HepG2 (cell line): ENCODE measurements around the gene DHX32. TPM values are rescaled to one million over a fixed set of nuclear protein-coding genes. Genes with fewer than 3 reads are reported as not detected.

ENCODE experiments used
- ATAC-seq: fragments of 200-7000 bp; cut with Tn5 transposase; 3 replicates; pipeline ENCODE4 v1.9.1; 2020; ENCODE audit warnings: mild to moderate bottlenecking, moderate library complexity
- BruUV-seq: library from RNA; stranded (reverse); fragments of 400-500 nt; replicated peaks from 2 replicates; lab custom pipeline; 2021; lab: Mats Ljungman, UMichigan
- CTCF ChIA-PET: fragments of 300-600 bp; formaldehyde crosslinking; extraction: SDS; loops from one replicate; lab custom pipeline; 2021; ENCODE audit warnings: low total read pairs, inconsistent platforms, low intra/inter-chr PET ratio; lab: Yijun Ruan, JAX
- POLR2A ChIA-PET: fragments of 350-600 bp; sonication (Branson Sonifier 250); formaldehyde crosslinking; loops from one replicate; lab custom pipeline; 2020; ENCODE audit warnings: antibody characterized with exemption, inconsistent platforms; lab: Yijun Ruan, JAX
- DNase-seq: peaks from one replicate; pipeline ENCODE4 v3.0.0-alpha.2; 2015; ENCODE audit warnings: low spot score
- FAIRE-seq: peaks from 3 replicates; lab custom pipeline; 2011; peaks lifted over from hg19 to GRCh38; lab: Jason Lieb, UNC
- H2AFZ ChIP-seq: one replicate; pipeline ENCODE4 v1.6.1; 2011; ENCODE audit warnings: low read length, inconsistent platforms
- H3K27ac ChIP-seq: fragments of 300-600 bp; 3 replicates; pipeline ENCODE4 v1.8.0; 2011; ENCODE audit warnings: mixed run types, mild to moderate bottlenecking, mixed read lengths, low read length, inconsistent platforms; ENCODE audit not compliant: insufficient read depth; ENCODE audit errors: extremely low read length
- H3K27me3 ChIP-seq, 2 experiments: fragments of 200-600 bp in 1 of 2; 2 replicates in 1 of 2; 3 replicates in 1 of 2; pipeline versions ENCODE4 v1.6.0 to v1.8.0; 2011; ENCODE audit warnings: low read length in 2 of 2, mild to moderate bottlenecking in 2 of 2, moderate library complexity in 2 of 2, inconsistent platforms in 1 of 2; ENCODE audit not compliant: insufficient read depth in 2 of 2, control insufficient read depth in 1 of 2
- H3K36me3 ChIP-seq, 2 experiments: fragments of 200-600 bp in 1 of 2; replicated peaks in 1 of 2; 2 replicates in 1 of 2; 3 replicates in 1 of 2; pipeline versions ENCODE4 v1.5.1 to v1.8.0; 2011; ENCODE audit warnings: low read length in 2 of 2, inconsistent platforms in 1 of 2; ENCODE audit not compliant: insufficient read depth in 2 of 2, control insufficient read depth in 1 of 2
- H3K4me1 ChIP-seq: 2 replicates; pipeline ENCODE4 v1.5.1; 2012; ENCODE audit warnings: low read length, inconsistent platforms; ENCODE audit not compliant: insufficient read depth
- H3K4me2 ChIP-seq: 2 replicates; pipeline ENCODE4 v1.6.0; 2011; ENCODE audit warnings: low read depth, low read length, inconsistent platforms
- H3K4me3 ChIP-seq, 3 experiments: fragments of 200-600 bp in 1 of 3; sonication (generic), shearing (Covaris generic) in 1 of 3; replicated peaks in 1 of 3; 2 replicates each; pipeline ENCODE4 v1.5.1; 2011 to 2016; ENCODE audit warnings: low read length in 3 of 3, inconsistent platforms in 2 of 3, low read depth in 2 of 3, mild to moderate bottlenecking in 2 of 3, control low read depth in 1 of 3, mixed read lengths in 1 of 3; ENCODE audit not compliant: insufficient read depth in 1 of 3
- H3K79me2 ChIP-seq: one replicate; pipeline ENCODE4 v1.6.1; 2011; ENCODE audit warnings: low read length, inconsistent platforms; ENCODE audit not compliant: insufficient read depth
- H3K9ac ChIP-seq: 2 replicates; pipeline ENCODE4 v1.6.0; 2011; ENCODE audit warnings: mild to moderate bottlenecking, low read depth, low read length, inconsistent platforms; ENCODE audit not compliant: insufficient read depth
- H3K9me3 ChIP-seq: 2 replicates; pipeline ENCODE4 v1.5.1; 2012; ENCODE audit warnings: mild to moderate bottlenecking, low read length
- H4K20me1 ChIP-seq: 2 replicates; pipeline ENCODE4 v1.6.0; 2011; ENCODE audit warnings: inconsistent platforms, mild to moderate bottlenecking, low read length, moderate library complexity; ENCODE audit not compliant: insufficient read depth
- FOXA3 ChIP-seq: IDR thresholded peaks from 2 replicates; pipeline ENCODE4 v1.6.1; 2016; ENCODE audit warnings: missing genetic modification reagents, missing compliant biosample characterization
- GLI4 ChIP-seq: sonication (generic); formaldehyde crosslinking; IDR thresholded peaks from 2 replicates; pipeline ENCODE4 v1.5.1; 2020; ENCODE audit warnings: missing genetic modification reagents, mild to moderate bottlenecking, moderate library complexity, borderline replicate concordance
- IRX3 ChIP-seq: sonication (generic); formaldehyde crosslinking; IDR thresholded peaks from 2 replicates; pipeline ENCODE4 v1.8.1; 2023; ENCODE audit warnings: mild to moderate bottlenecking, low read depth, missing genetic modification reagents, borderline replicate concordance
- KDM3A ChIP-seq: IDR thresholded peaks from 2 replicates; pipeline ENCODE4 v1.6.1; 2018; ENCODE audit warnings: low read depth, missing compliant biosample characterization
- MED1 ChIP-seq: sonication (generic); formaldehyde crosslinking; IDR thresholded peaks from 2 replicates; pipeline ENCODE4 v1.4.0; 2020; ENCODE audit warnings: missing genetic modification reagents
- TRIM24 ChIP-seq: sonication (generic); formaldehyde crosslinking; IDR thresholded peaks from 2 replicates; pipeline ENCODE4 v1.8.0; 2022; ENCODE audit warnings: mild to moderate bottlenecking, missing genetic modification reagents
- ZBTB21 ChIP-seq: sonication (generic); formaldehyde crosslinking; IDR thresholded peaks from 2 replicates; pipeline ENCODE4 v1.4.0; 2020; ENCODE audit warnings: missing genetic modification reagents
- ZNF572 ChIP-seq: sonication (generic); formaldehyde crosslinking; IDR thresholded peaks from 2 replicates; pipeline ENCODE4 v1.5.1; 2020; ENCODE audit warnings: mild to moderate bottlenecking, missing genetic modification reagents
- ZNF674 ChIP-seq: sonication (generic); formaldehyde crosslinking; IDR thresholded peaks from 2 replicates; pipeline ENCODE4 v1.5.0; 2020; ENCODE audit warnings: low read depth, mild to moderate bottlenecking, missing genetic modification reagents
- WGBS: methylation state at CpG from one replicate; pipeline ENCODE4 v1.1.6; 2017; ENCODE audit warnings: low lambda C conversion rate; 5-methylcytosine and 5-hydroxymethylcytosine counted together
- in situ Hi-C: cut with HindIII; loops from 2 replicates; pipeline ENCODE4 v1.10.0; 2017; ENCODE audit warnings: low pct_unique_long_range_greater_than_20kb; ENCODE audit not compliant: extremely low pct_ligation_motif_present
- intact Hi-C: fragments of 100-400 bp; cut with micrococcal nuclease; formaldehyde crosslinking; loops from one replicate; pipeline ENCODE4 v1.10.0; 2022; ENCODE audit not compliant: unreplicated experiment
- polyA plus RNA-seq, 8 experiments: library from polyadenylated mRNA; depleted of rRNA in 3 of 8; stranded (reverse) in 7 of 8; unstranded in 1 of 8; fragments of >200 nt; fragmentation: Illumina TruSeq in 4 of 8; extraction: Trizol in 4 of 8; gene quantifications; 2 replicates each; pipeline versions ENCODE4 v1.2.1 to v1.2.3, GENCODE V29; 2011 to 2016; ENCODE audit warnings: low read depth in 4 of 8, missing spikeins in 1 of 8, mixed read lengths in 1 of 8; ENCODE audit not compliant: insufficient read depth in 1 of 8
- total RNA-seq, 5 experiments: library from RNA; depleted of rRNA; stranded (reverse); fragments of >200 nt; fragmentation: Illumina TruSeq; extraction: Trizol; gene quantifications; 2 replicates each; pipeline ENCODE4 v1.2.3, GENCODE V29; 2016; ENCODE audit warnings: low read depth in 1 of 5
- TF ChIP-seq, protein P1 (sequence below): IDR thresholded peaks from 2 replicates; pipeline ENCODE4 v1.6.1; 2012; ENCODE audit warnings: low read length, improper control_type of control experiment
- TF ChIP-seq, protein P2 (sequence below): sonication (generic); formaldehyde crosslinking; IDR thresholded peaks from 2 replicates; pipeline ENCODE4 v1.4.0; 2020; ENCODE audit warnings: missing genetic modification reagents; ENCODE audit errors: not compliant biosample characterization

The DHX32 gene
- total and polyA plus RNA-seq, 2 of the 13 experiments (the other 11 are each of a cell fraction or from before 2014, with no cell fraction given) = 15.5 to 16.5 TPM

DNA sequence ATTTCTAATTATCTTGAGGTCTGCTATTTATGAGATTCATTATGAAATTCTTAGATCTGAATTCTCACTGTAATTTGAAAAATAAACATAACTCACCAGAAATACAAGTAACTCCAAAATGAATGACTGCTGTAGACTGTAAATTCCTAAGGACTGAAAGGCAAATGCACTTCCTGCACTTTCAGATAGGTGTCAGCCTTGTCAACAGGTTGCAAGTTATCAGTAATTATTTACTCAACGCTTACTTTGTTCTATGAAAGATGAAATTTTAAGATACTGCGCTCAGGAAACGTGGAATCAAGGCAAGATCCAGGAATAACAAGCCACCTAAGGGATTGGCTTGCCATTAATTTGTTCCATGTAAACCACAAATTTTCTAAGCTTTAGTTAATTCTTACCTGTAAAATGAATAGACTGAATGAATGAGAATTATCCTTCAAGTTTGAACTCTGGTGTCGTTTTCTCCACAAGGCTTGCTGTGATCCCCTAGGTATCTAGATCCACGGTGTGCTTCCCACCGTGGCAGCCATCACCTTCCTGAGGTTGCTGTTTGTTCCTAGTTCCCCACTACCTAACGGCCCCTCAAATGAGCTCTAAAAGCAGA is 12.6 kb downstream of the DHX32 start (continued):
- TF ChIP-seq TRIM24 (CRISPR knock-in tag) = no peak
- 0 out of 2 replicates have a peak, but pooled peaks have one; percentile 25 for TF ChIP-seq FOXA3 (CRISPR knock-in tag)
- TF ChIP-seq MED1 (CRISPR knock-in tag) = no peak
- no peak for TF ChIP-seq ZNF572
- no peak for TF ChIP-seq IRX3 (CRISPR knock-in tag)
- TF ChIP-seq KDM3A = no peak

DNA sequence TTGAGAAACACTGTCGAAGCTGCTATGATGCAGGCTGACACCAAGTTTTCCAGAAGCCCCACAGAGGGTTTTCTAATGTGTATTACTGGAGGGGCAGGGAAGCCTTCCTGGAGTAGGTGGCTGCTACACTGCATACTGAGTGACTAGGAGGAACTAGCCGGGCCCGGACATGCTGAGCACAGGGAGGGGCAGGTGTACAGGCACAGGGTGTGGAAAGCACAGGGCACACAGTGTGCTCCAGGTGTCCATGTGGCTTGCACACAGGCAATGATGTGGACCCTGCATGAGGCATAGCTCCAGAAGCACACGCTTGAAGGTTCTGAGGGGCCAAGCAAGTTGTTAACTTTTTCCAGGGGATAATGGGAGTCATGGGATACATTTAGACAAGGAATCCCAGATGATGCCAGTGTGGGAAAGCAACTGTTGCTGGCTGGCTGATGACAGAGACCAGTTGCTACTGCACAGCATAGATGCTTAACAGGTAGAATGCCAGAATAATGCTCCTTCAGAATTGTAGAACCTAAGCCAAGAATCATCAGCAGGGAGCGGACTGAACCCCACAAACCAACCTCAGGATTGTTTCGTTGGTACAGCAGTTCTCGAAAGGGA is 14.6 kb downstream of the DHX32 start:
- ChIA-PET POLR2A (no interaction called here), CTCF (no interaction called here)
- FAIRE-seq (no peak), ATAC-seq (no peak), DNase-seq (no peak)
- no peak for TF ChIP-seq GLI4 (CRISPR knock-in tag)
- no peak for TF ChIP-seq ZBTB21 (CRISPR knock-in tag)
- TF ChIP-seq ZNF674 (CRISPR knock-in tag) = no peak
- TF ChIP-seq, protein P1, sequence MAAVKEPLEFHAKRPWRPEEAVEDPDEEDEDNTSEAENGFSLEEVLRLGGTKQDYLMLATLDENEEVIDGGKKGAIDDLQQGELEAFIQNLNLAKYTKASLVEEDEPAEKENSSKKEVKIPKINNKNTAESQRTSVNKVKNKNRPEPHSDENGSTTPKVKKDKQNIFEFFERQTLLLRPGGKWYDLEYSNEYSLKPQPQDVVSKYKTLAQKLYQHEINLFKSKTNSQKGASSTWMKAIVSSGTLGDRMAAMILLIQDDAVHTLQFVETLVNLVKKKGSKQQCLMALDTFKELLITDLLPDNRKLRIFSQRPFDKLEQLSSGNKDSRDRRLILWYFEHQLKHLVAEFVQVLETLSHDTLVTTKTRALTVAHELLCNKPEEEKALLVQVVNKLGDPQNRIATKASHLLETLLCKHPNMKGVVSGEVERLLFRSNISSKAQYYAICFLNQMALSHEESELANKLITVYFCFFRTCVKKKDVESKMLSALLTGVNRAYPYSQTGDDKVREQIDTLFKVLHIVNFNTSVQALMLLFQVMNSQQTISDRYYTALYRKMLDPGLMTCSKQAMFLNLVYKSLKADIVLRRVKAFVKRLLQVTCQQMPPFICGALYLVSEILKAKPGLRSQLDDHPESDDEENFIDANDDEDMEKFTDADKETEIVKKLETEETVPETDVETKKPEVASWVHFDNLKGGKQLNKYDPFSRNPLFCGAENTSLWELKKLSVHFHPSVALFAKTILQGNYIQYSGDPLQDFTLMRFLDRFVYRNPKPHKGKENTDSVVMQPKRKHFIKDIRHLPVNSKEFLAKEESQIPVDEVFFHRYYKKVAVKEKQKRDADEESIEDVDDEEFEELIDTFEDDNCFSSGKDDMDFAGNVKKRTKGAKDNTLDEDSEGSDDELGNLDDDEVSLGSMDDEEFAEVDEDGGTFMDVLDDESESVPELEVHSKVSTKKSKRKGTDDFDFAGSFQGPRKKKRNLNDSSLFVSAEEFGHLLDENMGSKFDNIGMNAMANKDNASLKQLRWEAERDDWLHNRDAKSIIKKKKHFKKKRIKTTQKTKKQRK = no peak
- TF ChIP-seq, protein P2, sequence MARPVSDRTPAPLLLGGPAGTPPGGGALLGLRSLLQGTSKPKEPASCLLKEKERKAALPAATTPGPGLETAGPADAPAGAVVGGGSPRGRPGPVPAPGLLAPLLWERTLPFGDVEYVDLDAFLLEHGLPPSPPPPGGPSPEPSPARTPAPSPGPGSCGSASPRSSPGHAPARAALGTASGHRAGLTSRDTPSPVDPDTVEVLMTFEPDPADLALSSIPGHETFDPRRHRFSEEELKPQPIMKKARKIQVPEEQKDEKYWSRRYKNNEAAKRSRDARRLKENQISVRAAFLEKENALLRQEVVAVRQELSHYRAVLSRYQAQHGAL (CRISPR knock-in tag) = no peak
- Histone ChIP-seq H3K9me3 (no peaks in the 10 kb centered on the region), H3K27me3 (no peaks in the 10 kb centered on the region), H3K4me2 (no peak overlapping the region), H4K20me1 (no peaks in the 10 kb centered on the region), H3K36me3 (peaks cover 12% of the 10 kb centered on the region in 2 experiments; a peak in 4 of 5 replicates), H3K79me2 (no peaks in the 10 kb centered on the region), H3K27ac (no peak overlapping the region), H2AFZ (no peak overlapping the region), H3K9ac (no peak overlapping the region), H3K4me3 (no peak overlapping the region), H3K4me1 (no peaks in the 10 kb centered on the region)
- in situ Hi-C loops (no loop called here), intact Hi-C loops (loop anchor here (5.0 kb wide), 3 partner anchors 116 to 731 kb away; no protein-coding TSS in a partner anchor)
- no TSS peak for BruUV-seq
- 95% methylated on average over 5 of the region's 7 CpGs for WGBS
